ENCODE measurements around the gene MTHFD1.

The MTHFD1 gene

GRCh38 chr14:64488590-64489099 lies 100.5 kb downstream of the MTHFD1 start:
- DNase-seq (ENCODE audit: low read depth in 3 of 3, low spot score in 1 of 3), result no peak

GRCh38 chr14:64491637-64492036 lies 103.5 kb downstream of the MTHFD1 start:
- DNase-seq (ENCODE audit: low read depth in 3 of 3, low spot score in 1 of 3), result no peak

- no peak for DNase-seq (ENCODE audit: low read depth in 3 of 3, low spot score in 1 of 3)
Measured at GRCh38 chr14:64493455-64493854, 105.3 kb downstream of the MTHFD1 start.

GRCh38 chr14:64495252-64495651 lies 107.1 kb downstream of the MTHFD1 start:
- DNase-seq (ENCODE audit: low read depth in 3 of 3, low spot score in 1 of 3), result no peak

GRCh38 chr14:64496764-64497163 lies 108.6 kb downstream of the MTHFD1 start:
- no peak for DNase-seq (ENCODE audit: low read depth in 3 of 3, low spot score in 1 of 3)

GRCh38 chr14:64500088-64500487 lies 111.9 kb downstream of the MTHFD1 start:
- DNase-seq (ENCODE audit: low read depth in 3 of 3, low spot score in 1 of 3), result no peak

- no peak for DNase-seq (ENCODE audit: low read depth in 3 of 3, low spot score in 1 of 3)
Measured at GRCh38 chr14:64501411-64502171, 113.4 kb downstream of the MTHFD1 start.

- no peak for DNase-seq (ENCODE audit: low read depth in 3 of 3, low spot score in 1 of 3)
Measured at GRCh38 chr14:64502456-64502855, 114.3 kb downstream of the MTHFD1 start.

- DNase-seq (ENCODE audit: low read depth in 3 of 3, low spot score in 1 of 3), result peak in 1 of 3 donors; percentile 18
Measured at GRCh38 chr14:64502887-64503433, 114.8 kb downstream of the MTHFD1 start.

GRCh38 chr14:64503434-64504309 lies 115.5 kb downstream of the MTHFD1 start, which contains the start of gene ZBTB25:
ZBTB25 (minus strand) TSS chr14:64503838; CDS start chr14:64490533, 13,305 bp downstream.
- DNase-seq (ENCODE audit: low read depth in 3 of 3, low spot score in 1 of 3), result peak; percentile 79 to 93 (median 90)

GRCh38 chr14:64504310-64504896 lies 116.2 kb downstream of the MTHFD1 start, which contains the start of gene ZBTB1:
ZBTB1 (plus strand) TSS chr14:64504770; CDS start chr14:64521505, 16,735 bp downstream.
- DNase-seq (ENCODE audit: low read depth in 3 of 3, low spot score in 1 of 3), result peak; percentile 59 to 72 (median 68)

- DNase-seq (ENCODE audit: low read depth in 3 of 3, low spot score in 1 of 3), result peak; percentile 60 to 67 (median 66)
Measured at GRCh38 chr14:64504897-64505794, 117.0 kb downstream of the MTHFD1 start.

GRCh38 chr14:64506721-64507120 lies 118.6 kb downstream of the MTHFD1 start:
- no peak for DNase-seq (ENCODE audit: low read depth in 3 of 3, low spot score in 1 of 3)

GRCh38 chr14:64507376-64508156 lies 119.4 kb downstream of the MTHFD1 start:
- peak in 1 of 3 donors; percentile 14 for DNase-seq (ENCODE audit: low read depth in 3 of 3, low spot score in 1 of 3)

- no peak for DNase-seq (ENCODE audit: low read depth in 3 of 3, low spot score in 1 of 3)
Measured at GRCh38 chr14:64508215-64508776, 120.1 kb downstream of the MTHFD1 start.

- no peak for DNase-seq (ENCODE audit: low read depth in 3 of 3, low spot score in 1 of 3)
Measured at GRCh38 chr14:64509036-64509435, 120.9 kb downstream of the MTHFD1 start.

Data from stimulated activated CD4-positive, alpha-beta T cell treated with anti-CD3 and anti-CD28 coated beads, TNF-alpha, amount 100 ng/mL, for 1 hour (primary cell).